GM20000 (cell line): ENCODE data around the gene PLS1.
"Not testable (repeated sequence)": the region's sequence is repeated elsewhere in the genome, so short reads cannot be mapped to it uniquely, and the experiment has no call there.

Experiments
- DNase-seq: peaks from one replicate; pipeline ENCODE4 v3.0.0; 2012; ENCODE audit warnings: low spot score
- CTCF ChIP-seq: IDR thresholded peaks from 2 replicates; pipeline ENCODE4 v1.5.1; 2012; ENCODE audit warnings: mild to moderate bottlenecking, control low read depth; ENCODE audit errors: extremely low read depth, missing control alignments

Gene PLS1

GRCh38 chr3:142706321-142707127 lies 110.3 kb downstream of the PLS1 start:
- TF ChIP-seq CTCF: no peak

DNA sequence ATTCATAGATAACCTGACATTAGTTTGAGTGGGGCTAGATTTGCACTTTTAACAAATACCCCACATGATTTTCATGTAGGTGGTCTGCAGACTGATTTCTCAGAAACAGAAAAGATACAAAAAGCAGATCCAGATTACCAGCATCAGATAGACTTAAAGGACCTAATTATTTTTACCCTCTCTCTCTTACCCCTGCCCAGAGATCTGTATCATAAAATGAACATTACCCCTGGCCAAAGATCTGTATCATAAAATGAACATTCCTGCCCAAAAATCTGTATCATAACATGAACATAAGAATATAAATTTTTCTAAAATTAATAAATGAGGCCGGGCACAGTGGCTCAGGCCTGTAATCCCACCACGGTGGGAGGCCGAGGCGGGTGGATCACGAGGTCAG lies 113.0 kb downstream of the PLS1 start:
- TF ChIP-seq CTCF: no peak
- no peak for DNase-seq

More at GRCh38 chr3:142706321-142707127, 110.3 kb downstream of the PLS1 start:
- no peak for DNase-seq

- not testable (repeated sequence) for DNase-seq
Measured at GRCh38 chr3:142714882-142715281, 118.7 kb downstream of the PLS1 start.

DNA sequence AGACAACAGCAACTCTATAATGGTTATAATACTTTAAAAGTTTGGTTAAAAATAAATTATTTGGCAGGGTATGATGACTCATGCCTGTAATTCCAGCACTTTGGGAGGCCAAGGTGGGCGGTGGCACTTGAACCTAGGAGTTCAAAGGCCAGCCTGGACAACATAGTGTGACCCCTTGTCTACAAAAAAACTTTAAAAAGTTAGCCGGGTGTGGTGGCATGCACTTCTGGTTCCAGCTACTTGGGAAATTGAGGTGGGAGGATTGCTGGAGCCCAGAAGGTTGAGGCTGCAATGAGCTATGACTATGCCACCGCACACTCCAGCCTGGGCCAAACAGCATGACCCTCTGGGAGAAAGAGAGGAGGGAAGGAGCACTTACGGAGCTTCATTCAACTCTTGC lies 119.9 kb downstream of the PLS1 start:
- TF ChIP-seq CTCF: no peak
- DNase-seq: no peak

GRCh38 chr3:142723665-142723967 lies 127.4 kb downstream of the PLS1 start:
- no peak for DNase-seq
- no peak for TF ChIP-seq CTCF

DNA sequence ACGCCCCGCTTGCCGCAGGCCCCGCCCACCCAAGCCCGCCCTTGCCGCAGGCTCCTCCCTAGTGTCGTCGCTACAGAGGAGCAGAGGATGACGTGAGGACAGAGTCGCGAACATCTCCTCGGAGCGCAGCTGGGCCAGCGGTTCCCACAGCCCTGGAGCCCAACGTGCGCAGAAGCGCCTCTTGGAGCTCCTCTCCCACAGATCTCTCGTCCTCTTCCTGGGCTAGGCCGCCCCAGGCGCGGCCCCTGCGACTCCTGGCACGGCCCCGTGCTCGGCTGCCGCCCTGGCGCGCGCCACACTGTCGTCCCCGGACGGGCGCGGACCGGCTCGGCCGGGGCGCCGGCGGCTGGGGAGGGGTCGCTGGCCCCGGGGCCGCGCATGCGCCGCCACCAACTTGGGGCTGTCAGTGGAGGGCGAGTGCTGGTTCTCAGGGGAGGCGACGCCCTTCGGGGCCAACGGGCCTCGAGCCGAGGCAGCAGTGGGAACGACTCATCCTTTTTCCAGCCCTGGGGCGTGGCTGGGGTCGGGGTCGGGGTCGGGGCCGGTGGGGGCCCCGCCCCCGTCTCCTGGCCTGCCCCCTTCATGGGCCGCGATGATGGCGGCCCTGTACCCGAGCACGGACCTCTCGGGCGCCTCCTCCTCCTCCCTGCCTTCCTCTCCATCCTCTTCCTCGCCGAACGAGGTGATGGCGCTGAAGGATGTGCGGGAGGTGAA lies 127.9 kb downstream of the PLS1 start, which contains the start of gene TRPC1:
Gene TRPC1, plus strand, starts transcription at position 67 of the 714 bp plus-strand sequence. Its CDS starts 526 bp downstream, at position 593.
- no peak for TF ChIP-seq CTCF
- DNase-seq: peak; percentile 96

GRCh38 chr3:142724682-142725356 lies 128.6 kb downstream of the PLS1 start:
- no peak for TF ChIP-seq CTCF
- DNase-seq: peak; percentile 58
